Fibroblast of lung (primary cell): ENCODE data around the gene CDYL.

Experiments
- CTCF ChIP-seq, 2 donors: IDR thresholded peaks in 1 of 2; conservative IDR thresholded peaks in 1 of 2; 1 replicate in 1 of 2; 2 replicates in 1 of 2; pipeline ENCODE4 v1.5.1; 2011 to 2012; ENCODE audit warnings: low read length in 2 of 2, control low read depth in 1 of 2, inconsistent platforms in 1 of 2, low read depth in 1 of 2, mild to moderate bottlenecking in 1 of 2
- EZH2 ChIP-seq: IDR thresholded peaks from 2 replicates; pipeline ENCODE4 v1.5.1; 2012; ENCODE audit warnings: low read length, control low read depth, mild to moderate bottlenecking; ENCODE audit errors: missing control alignments

DNA sequence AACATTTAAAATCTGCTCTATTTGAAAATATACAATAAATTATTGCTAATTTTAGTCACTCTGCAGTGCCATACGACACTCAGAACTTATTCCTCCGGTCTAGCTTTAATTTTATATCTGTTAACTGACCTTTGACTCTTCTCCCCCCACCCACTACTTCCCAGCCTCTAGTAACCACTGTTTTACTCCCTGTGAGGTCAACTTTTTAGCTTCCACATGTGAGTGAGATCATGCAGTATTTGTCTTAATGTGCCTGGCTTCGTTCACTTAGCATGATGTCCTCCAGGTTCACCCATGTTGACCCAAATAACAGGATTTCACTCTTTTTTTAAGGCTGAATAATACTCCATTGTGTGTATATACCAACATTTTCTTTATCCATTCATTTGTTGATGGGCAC lies 146.9 kb downstream of the CDYL start:
- TF ChIP-seq CTCF (conservative IDR thresholded peaks at IDR 0.05 in 1 of 2, IDR thresholded peaks at IDR 0.05 in 1 of 2; ENCODE audit: low read depth in 1 of 2, low read length in 2 of 2) (no peak), EZH2 (no peak)
